HG02678 (cell line): ENCODE measurements around the gene PZP.

Experiments used
- ATAC-seq: cut with Tn5 transposase; IDR thresholded peaks from one replicate; pipeline ENCODE4 v1.9.1; 2021; ENCODE audit warnings: mild to moderate bottlenecking, moderate library complexity; ENCODE audit not compliant: unreplicated experiment

The PZP gene

GRCh38 chr12:9104767-9105423 is 103.3 kb downstream of the PZP start:
- no peak for ATAC-seq

GRCh38 chr12:9104087-9104486 is 104.1 kb downstream of the PZP start:
- no peak for ATAC-seq

- ATAC-seq: no peak
Observed at GRCh38 chr12:9103050-9103849, 104.9 kb downstream of the PZP start.

- no peak for ATAC-seq
Observed at GRCh38 chr12:9101018-9101687, 107.0 kb downstream of the PZP start.

GRCh38 chr12:9099552-9100190 is 108.5 kb downstream of the PZP start:
- no peak for ATAC-seq
